SK-N-SH treated with all-trans-retinoic acid at 6 μM for 48 hours (cell line): ENCODE data around the gene AUTS2.
"Not testable (repeated sequence)": the region's sequence is repeated elsewhere in the genome, so short reads cannot be mapped to it uniquely, and the experiment has no call there.

Experiments
- ATAC-seq: fragments of 200-7000 bp; cut with Tn5 transposase; 3 replicates; pipeline ENCODE4 v1.9.1; 2020; ENCODE audit warnings: mild to moderate bottlenecking, moderate library complexity
- ARNTL ChIP-seq: fragments of 450-650 bp; formaldehyde crosslinking; IDR thresholded peaks from 2 replicates; pipeline ENCODE4 v1.5.0; 2020; ENCODE audit warnings: low read depth, mild to moderate bottlenecking, moderate library complexity, borderline replicate concordance
- BACH2 ChIP-seq: fragments of 250-450 bp; sonication (Bioruptor Pico); IDR thresholded peaks from 2 replicates; pipeline ENCODE4 v1.9.0; 2021; ENCODE audit warnings: mild to moderate bottlenecking, borderline replicate concordance
- CREB5 ChIP-seq: fragments of 250-450 bp; sonication (Bioruptor Pico); IDR thresholded peaks from 2 replicates; pipeline ENCODE4 v1.5.1; 2020; ENCODE audit warnings: low read depth, mild to moderate bottlenecking, moderate library complexity
- CSRNP3 ChIP-seq: fragments of 250-450 bp; sonication (Bioruptor Pico); IDR thresholded peaks from 2 replicates; pipeline ENCODE4 v1.5.1; 2021; ENCODE audit warnings: mild to moderate bottlenecking, moderate library complexity
- ESRRG ChIP-seq: fragments of 250-450 bp; sonication (Bioruptor Pico); IDR thresholded peaks from 2 replicates; pipeline ENCODE4 v1.6.1; 2021; ENCODE audit warnings: mild to moderate bottlenecking
- GLIS3 ChIP-seq: fragments of 250-450 bp; sonication (Bioruptor Pico); IDR thresholded peaks from 2 replicates; pipeline ENCODE4 v1.5.0; 2020; ENCODE audit warnings: mild to moderate bottlenecking, moderate library complexity
- OSR1 ChIP-seq: fragments of 250-450 bp; sonication (Bioruptor Pico); IDR thresholded peaks from 2 replicates; pipeline ENCODE4 v1.8.0; 2022; ENCODE audit warnings: moderate library complexity, mild to moderate bottlenecking, inconsistent platforms
- PATZ1 ChIP-seq: fragments of 250-450 bp; sonication (Bioruptor Pico); IDR thresholded peaks from 2 replicates; pipeline ENCODE4 v1.8.0; 2020; ENCODE audit warnings: mild to moderate bottlenecking, moderate library complexity, borderline replicate concordance
- POU6F1 ChIP-seq: fragments of 250-450 bp; sonication (Bioruptor Pico); IDR thresholded peaks from 2 replicates; pipeline ENCODE4 v1.8.0; 2021; ENCODE audit warnings: low read depth, mild to moderate bottlenecking, moderate library complexity, borderline replicate concordance
- PPARA ChIP-seq: fragments of 250-450 bp; sonication (Bioruptor Pico); IDR thresholded peaks from 2 replicates; pipeline ENCODE4 v1.5.0; 2020; ENCODE audit warnings: mild to moderate bottlenecking, borderline replicate concordance
- RARB ChIP-seq: fragments of 250-450 bp; sonication (Bioruptor Pico); IDR thresholded peaks from 2 replicates; pipeline ENCODE4 v1.8.0; 2021; ENCODE audit warnings: mild to moderate bottlenecking, moderate library complexity
- SNAI2 ChIP-seq: fragments of 250-450 bp; sonication (Bioruptor Pico); IDR thresholded peaks from 2 replicates; pipeline ENCODE4 v1.5.0; 2020; ENCODE audit warnings: mild to moderate bottlenecking, moderate library complexity
- TCF4 ChIP-seq: fragments of 250-450 bp; sonication (Bioruptor Pico); IDR thresholded peaks from 2 replicates; pipeline ENCODE4 v1.8.0; 2021; ENCODE audit warnings: mild to moderate bottlenecking, moderate library complexity, borderline replicate concordance
- TOX ChIP-seq: fragments of 250-450 bp; sonication (Bioruptor Pico); IDR thresholded peaks from 2 replicates; pipeline ENCODE4 v1.8.0; 2021; ENCODE audit warnings: mild to moderate bottlenecking, moderate library complexity, borderline replicate concordance
- TSHZ2 ChIP-seq: fragments of 250-450 bp; sonication (Bioruptor Pico); IDR thresholded peaks from 2 replicates; pipeline ENCODE4 v1.5.0; 2020; ENCODE audit warnings: mild to moderate bottlenecking, moderate library complexity
- ZC3H10 ChIP-seq: fragments of 250-450 bp; sonication (Bioruptor Pico); IDR thresholded peaks from 2 replicates; pipeline ENCODE4 v1.5.1; 2021; ENCODE audit warnings: mild to moderate bottlenecking, moderate library complexity
- ZFP3 ChIP-seq: fragments of 250-450 bp; sonication (Bioruptor Pico); IDR thresholded peaks from 2 replicates; pipeline ENCODE4 v1.5.0; 2020; ENCODE audit warnings: mild to moderate bottlenecking, moderate library complexity
- ZFP30 ChIP-seq: fragments of 450-650 bp; formaldehyde crosslinking; IDR thresholded peaks from 2 replicates; pipeline ENCODE4 v1.5.0; 2022; ENCODE audit warnings: mild to moderate bottlenecking, moderate library complexity
- ZNF565 ChIP-seq: fragments of 450-650 bp; formaldehyde crosslinking; conservative IDR thresholded peaks from 2 replicates; pipeline ENCODE4 v1.5.0; 2020; ENCODE audit warnings: low read depth, mild to moderate bottlenecking, moderate library complexity
- ZNF70 ChIP-seq: fragments of 450-650 bp; formaldehyde crosslinking; IDR thresholded peaks from 2 replicates; pipeline ENCODE4 v1.5.0; 2020; ENCODE audit warnings: mild to moderate bottlenecking, moderate library complexity

AUTS2 gene

GRCh38 chr7:70646536-70647248, 1048.4 kb downstream of the AUTS2 start:
- TF ChIP-seq OSR1 (CRISPR knock-in tag) (no peak), TSHZ2 (no peak), TCF4 (CRISPR knock-in tag) (no peak)
- no peak; the same call in 2 of the 3 replicates for ATAC-seq

- ATAC-seq: peak; percentile 52
Measured at GRCh38 chr7:70647801-70648498, 1049.7 kb downstream of the AUTS2 start.

GRCh38 chr7:70648499-70648861, 1050.2 kb downstream of the AUTS2 start:
- ATAC-seq: not testable (repeated sequence)

More at GRCh38 chr7:70647801-70648498, 1049.7 kb downstream of the AUTS2 start:
- TF ChIP-seq ESRRG (CRISPR knock-in tag) (no peak), TOX (CRISPR knock-in tag) (no peak), ZC3H10 (CRISPR knock-in tag) (no peak), OSR1 (CRISPR knock-in tag) (no peak)

- TF ChIP-seq CSRNP3 (no peak), ZNF70 (CRISPR knock-in tag) (no peak), TCF4 (CRISPR knock-in tag) (no peak), ARNTL (CRISPR knock-in tag) (no peak), PPARA (CRISPR knock-in tag) (no peak), PATZ1 (no peak), ZFP30 (CRISPR knock-in tag) (no peak), BACH2 (CRISPR knock-in tag) (no peak), GLIS3 (CRISPR knock-in tag) (no peak), POU6F1 (CRISPR knock-in tag) (no peak), CREB5 (CRISPR knock-in tag) (no peak), OSR1 (CRISPR knock-in tag) (no peak), ZFP3 (CRISPR knock-in tag) (no peak), TOX (CRISPR knock-in tag) (no peak), RARB (CRISPR knock-in tag) (no peak), ZNF565 (CRISPR knock-in tag) (no peak), ZC3H10 (CRISPR knock-in tag) (no peak), TSHZ2 (no peak), ESRRG (CRISPR knock-in tag) (no peak), SNAI2 (CRISPR knock-in tag) (no peak)
- ATAC-seq: no peak
Measured at GRCh38 chr7:70649323-70649722, 1051.0 kb downstream of the AUTS2 start.
